ENCODE results near the gene OPA1. TPM values are rescaled to one million over a fixed set of nuclear protein-coding genes. Genes with fewer than 3 reads are reported as not detected.

The OPA1 gene
- total RNA-seq, 1 experiment from 2014 or later: 93.8 TPM

DNA sequence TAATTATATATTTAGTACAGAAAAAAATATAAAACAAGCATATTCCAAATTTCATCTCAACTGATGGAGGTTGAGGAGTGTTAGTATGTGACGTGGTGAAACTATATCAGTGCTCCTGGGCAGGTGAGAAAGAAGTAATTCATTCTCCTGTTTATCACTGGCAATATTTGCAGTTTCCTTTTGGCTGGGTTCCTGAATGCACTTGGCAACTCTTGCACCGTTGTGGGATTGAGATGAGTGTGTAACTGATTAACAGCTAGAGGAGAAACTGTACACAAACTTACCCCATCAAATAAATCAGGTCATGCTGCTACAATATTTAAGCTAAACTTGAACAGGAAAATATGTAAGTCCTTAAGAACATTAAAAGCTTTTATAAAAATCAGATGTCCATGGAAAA, 36.2 kb upstream of the OPA1 start:
- TF ChIP-seq EZH2 (IDR thresholded peaks at IDR 0.05; ENCODE audit: low read length, unreplicated experiment): no peak
- TF ChIP-seq, protein P1, sequence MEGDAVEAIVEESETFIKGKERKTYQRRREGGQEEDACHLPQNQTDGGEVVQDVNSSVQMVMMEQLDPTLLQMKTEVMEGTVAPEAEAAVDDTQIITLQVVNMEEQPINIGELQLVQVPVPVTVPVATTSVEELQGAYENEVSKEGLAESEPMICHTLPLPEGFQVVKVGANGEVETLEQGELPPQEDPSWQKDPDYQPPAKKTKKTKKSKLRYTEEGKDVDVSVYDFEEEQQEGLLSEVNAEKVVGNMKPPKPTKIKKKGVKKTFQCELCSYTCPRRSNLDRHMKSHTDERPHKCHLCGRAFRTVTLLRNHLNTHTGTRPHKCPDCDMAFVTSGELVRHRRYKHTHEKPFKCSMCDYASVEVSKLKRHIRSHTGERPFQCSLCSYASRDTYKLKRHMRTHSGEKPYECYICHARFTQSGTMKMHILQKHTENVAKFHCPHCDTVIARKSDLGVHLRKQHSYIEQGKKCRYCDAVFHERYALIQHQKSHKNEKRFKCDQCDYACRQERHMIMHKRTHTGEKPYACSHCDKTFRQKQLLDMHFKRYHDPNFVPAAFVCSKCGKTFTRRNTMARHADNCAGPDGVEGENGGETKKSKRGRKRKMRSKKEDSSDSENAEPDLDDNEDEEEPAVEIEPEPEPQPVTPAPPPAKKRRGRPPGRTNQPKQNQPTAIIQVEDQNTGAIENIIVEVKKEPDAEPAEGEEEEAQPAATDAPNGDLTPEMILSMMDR (conservative IDR thresholded peaks at IDR 0.05; ENCODE audit: low read depth, low read length): no peak
- TF ChIP-seq EZH2phosphoT487 (IDR thresholded peaks at IDR 0.05; ENCODE audit: borderline replicate concordance, low read length): no peak
- no TSS peak for BruUV-seq (replicated peaks)
- no peak overlapping the region for H2AFZ ChIP-seq (ENCODE audit: low read length)
- no peak overlapping the region for H3K4me2 ChIP-seq (ENCODE audit: low read length)
- H3K9me2 ChIP-seq (replicated peaks; ENCODE audit: low read length): no peaks in the 10 kb centered on the region
- no peaks in the 10 kb centered on the region for H3K36me3 ChIP-seq (ENCODE audit: low read depth, low read length)
- H3K4me1 ChIP-seq (ENCODE audit: insufficient read depth, low read length): no peaks in the 10 kb centered on the region
- no peaks in the 10 kb centered on the region for H3F3A ChIP-seq (ENCODE audit: low read length, unreplicated experiment)
- intact Hi-C loops (cut with micrococcal nuclease): no loop called here
- H4K20me1 ChIP-seq (ENCODE audit: low read length): no peaks in the 10 kb centered on the region
- POLR2A ChIA-PET (ENCODE audit: unreplicated experiment): no interaction called here
- H3K9me3 ChIP-seq (ENCODE audit: low read length): no peaks in the 10 kb centered on the region
- DNase-seq (no peak), ATAC-seq (no peak)
- CTCF ChIA-PET: no interaction called here
- no peak overlapping the region for H3K9ac ChIP-seq (ENCODE audit: low read length)
- H3K27ac ChIP-seq (ENCODE audit: low read length): no peak overlapping the region
- peaks cover 66% of the 10 kb centered on the region for H3K27me3 ChIP-seq (ENCODE audit: low read length)
- no peak overlapping the region for H3K4me3 ChIP-seq (ENCODE audit: low read length)
- no peaks in the 10 kb centered on the region for H3K79me2 ChIP-seq (ENCODE audit: low read length)

DNA sequence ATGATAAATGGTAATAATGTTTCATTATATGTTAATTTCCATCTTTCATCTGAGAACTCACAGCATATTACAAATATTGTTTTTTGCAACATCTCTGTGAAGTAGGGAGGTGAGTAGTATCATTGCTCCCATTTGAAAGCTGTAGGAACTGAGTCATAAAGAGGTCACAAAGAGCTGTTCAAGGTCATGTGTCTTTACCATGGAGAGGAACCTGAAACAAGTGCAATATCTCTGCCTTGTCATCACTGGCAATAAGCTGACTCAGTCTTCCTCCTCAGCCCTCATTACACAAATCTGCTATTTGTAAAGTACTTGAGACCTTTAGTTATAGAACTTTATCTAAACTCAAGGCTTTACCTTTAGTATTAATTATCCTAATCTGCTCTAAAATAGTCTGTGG, 33.9 kb upstream of the OPA1 start:
- Histone ChIP-seq H3F3A (ENCODE audit: low read length, unreplicated experiment) (no peaks in the 10 kb centered on the region), H4K20me1 (ENCODE audit: low read length) (no peaks in the 10 kb centered on the region), H3K27me3 (ENCODE audit: low read length) (peaks cover 48% of the 10 kb centered on the region), H3K9ac (ENCODE audit: low read length) (no peak overlapping the region), H2AFZ (ENCODE audit: low read length) (no peak overlapping the region), H3K79me2 (ENCODE audit: low read length) (no peaks in the 10 kb centered on the region), H3K27ac (ENCODE audit: low read length) (no peak overlapping the region), H3K4me3 (ENCODE audit: low read length) (no peak overlapping the region), H3K4me1 (ENCODE audit: insufficient read depth, low read length) (no peaks in the 10 kb centered on the region), H3K36me3 (ENCODE audit: low read depth, low read length) (no peaks in the 10 kb centered on the region), H3K4me2 (ENCODE audit: low read length) (no peak overlapping the region), H3K9me3 (ENCODE audit: low read length) (no peaks in the 10 kb centered on the region), H3K9me2 (replicated peaks; ENCODE audit: low read length) (no peaks in the 10 kb centered on the region)
- DNase-seq (no peak), ATAC-seq (no peak)
- no TSS peak for BruUV-seq (replicated peaks)
- TF ChIP-seq, protein P1 (conservative IDR thresholded peaks at IDR 0.05; ENCODE audit: low read depth, low read length): no peak
- no peak for TF ChIP-seq EZH2phosphoT487 (IDR thresholded peaks at IDR 0.05; ENCODE audit: borderline replicate concordance, low read length)
- no peak for TF ChIP-seq EZH2 (IDR thresholded peaks at IDR 0.05; ENCODE audit: low read length, unreplicated experiment)
- intact Hi-C loops (cut with micrococcal nuclease): no loop called here
- POLR2A ChIA-PET (ENCODE audit: unreplicated experiment): interaction anchor here (0.6 to 0.7 kb wide), 2 partner anchors 59 to 1365 kb away, joined by 3 to 5 read pairs; no protein-coding TSS in a partner anchor
- CTCF ChIA-PET: no interaction called here

DNA sequence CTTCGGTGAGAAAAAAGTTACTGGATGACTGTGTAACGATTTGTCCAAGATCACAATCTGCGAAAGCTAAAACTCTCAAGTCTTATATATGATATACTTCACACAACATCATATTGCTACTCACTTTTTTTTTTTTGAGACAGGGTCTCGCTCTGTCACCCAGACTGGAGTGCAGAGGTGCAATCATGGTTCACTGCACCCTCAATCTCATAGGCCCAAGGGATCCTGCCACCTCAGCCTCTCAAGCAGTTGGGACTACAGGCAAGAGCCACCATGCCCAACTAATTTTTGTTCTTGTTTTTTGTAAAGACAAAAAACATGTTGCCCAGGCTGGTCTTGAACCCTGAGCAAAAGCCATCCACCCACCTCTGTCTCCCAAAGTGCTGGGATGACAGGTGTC, 32.9 kb upstream of the OPA1 start:
- ATAC-seq: no peak
- H3K4me1 ChIP-seq (ENCODE audit: insufficient read depth, low read length): no peaks in the 10 kb centered on the region
- intact Hi-C loops (cut with micrococcal nuclease): no loop called here
- H3K27me3 ChIP-seq (ENCODE audit: low read length): peaks cover 38% of the 10 kb centered on the region
- TF ChIP-seq EZH2phosphoT487 (IDR thresholded peaks at IDR 0.05; ENCODE audit: borderline replicate concordance, low read length) (no peak), EZH2 (IDR thresholded peaks at IDR 0.05; ENCODE audit: low read length, unreplicated experiment) (no peak)
- TF ChIP-seq, protein P1 (conservative IDR thresholded peaks at IDR 0.05; ENCODE audit: low read depth, low read length): no peak
- no peak overlapping the region for H3K27ac ChIP-seq (ENCODE audit: low read length)
- no peaks in the 10 kb centered on the region for H3K9me2 ChIP-seq (replicated peaks; ENCODE audit: low read length)
- no TSS peak for BruUV-seq (replicated peaks)
- no peak overlapping the region for H2AFZ ChIP-seq (ENCODE audit: low read length)
- no peak overlapping the region for H3K4me3 ChIP-seq (ENCODE audit: low read length)
- POLR2A ChIA-PET (ENCODE audit: unreplicated experiment): no interaction called here
- no peak overlapping the region for H3K9ac ChIP-seq (ENCODE audit: low read length)
- DNase-seq: no peak
- no peaks in the 10 kb centered on the region for H3K36me3 ChIP-seq (ENCODE audit: low read depth, low read length)
- no peak overlapping the region for H3K4me2 ChIP-seq (ENCODE audit: low read length)
- no peaks in the 10 kb centered on the region for H3K9me3 ChIP-seq (ENCODE audit: low read length)
- H3F3A ChIP-seq (ENCODE audit: low read length, unreplicated experiment): no peaks in the 10 kb centered on the region
- CTCF ChIA-PET: no interaction called here
- H3K79me2 ChIP-seq (ENCODE audit: low read length): no peaks in the 10 kb centered on the region
- no peaks in the 10 kb centered on the region for H4K20me1 ChIP-seq (ENCODE audit: low read length)
